SK-N-MC (cell line): ENCODE measurements around the gene CD34.

Source experiments
- EZH2 ChIP-seq: fragments of 200-600 bp; sonication (generic); IDR thresholded peaks from one replicate; pipeline ENCODE4 v1.6.1; 2017; ENCODE audit warnings: antibody characterized with exemption
- FOXP2 ChIP-seq: optimal IDR thresholded peaks from 2 replicates; pipeline ENCODE3; 2011; ENCODE audit warnings: mild to moderate bottlenecking, moderate library complexity; ENCODE audit not compliant: insufficient read depth; ENCODE audit errors: extremely low read length, control extremely low read depth
- POLR2AphosphoS5 ChIP-seq: IDR thresholded peaks from 2 replicates; pipeline ENCODE4 v1.6.1; 2012; ENCODE audit warnings: mild to moderate bottlenecking, low read depth, low read length, borderline replicate concordance

DNA sequence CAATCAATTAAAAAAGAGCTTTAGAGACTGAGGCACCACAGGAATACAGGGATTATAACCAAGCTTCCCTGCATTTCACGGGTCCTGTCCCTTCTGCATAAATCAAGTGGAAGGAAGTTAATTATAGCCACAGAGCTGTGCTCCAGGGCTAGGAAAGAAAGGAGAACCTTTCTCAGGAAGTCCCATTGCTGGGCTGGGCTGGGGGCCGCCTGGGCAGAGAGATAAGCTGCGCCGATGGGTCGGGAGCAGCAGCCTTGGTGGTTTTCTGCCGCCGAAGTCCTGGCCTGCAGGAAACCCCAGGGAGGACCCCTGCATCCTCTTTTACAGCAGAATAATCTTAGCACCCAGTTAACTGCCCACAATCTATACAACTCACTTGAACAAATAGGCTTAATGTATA is 12.6 kb upstream of the CD34 start:
- TF ChIP-seq EZH2 (no peak), FOXP2 (no peak), POLR2AphosphoS5 (no peak)
